Nephron progenitor cell (in vitro differentiated cells): ENCODE measurements around the gene CACNA2D3.

Source experiments
- DNase-seq: peaks from one replicate; pipeline ENCODE4 v3.0.0; 2021
- H3K27ac Mint-ChIP-seq: 2 replicates; pipeline ENCODE4 v1.8.0; 2021; ENCODE audit warnings: mild to moderate bottlenecking, moderate library complexity, mixed read lengths
- H3K27me3 Mint-ChIP-seq: 2 replicates; pipeline ENCODE4 v1.8.0; 2021; ENCODE audit warnings: mild to moderate bottlenecking, low read depth, mixed read lengths; ENCODE audit not compliant: poor library complexity
- H3K36me3 Mint-ChIP-seq: 2 replicates; pipeline ENCODE4 v1.8.0; 2021; ENCODE audit warnings: low read depth, mixed read lengths
- H3K4me1 Mint-ChIP-seq: 2 replicates; pipeline ENCODE4 v1.8.0; 2021; ENCODE audit warnings: mixed read lengths
- H3K4me3 Mint-ChIP-seq: 2 replicates; pipeline ENCODE4 v1.8.0; 2021; ENCODE audit warnings: mild to moderate bottlenecking, moderate library complexity, mixed read lengths
- H3K9me3 Mint-ChIP-seq: 2 replicates; pipeline ENCODE4 v1.8.0; 2021; ENCODE audit warnings: mild to moderate bottlenecking, moderate library complexity, mixed read lengths
- CTCF ChIP-seq: fragments of 200-600 bp; sonication (generic); IDR thresholded peaks from 2 replicates; pipeline ENCODE4 v1.5.0; 2021; ENCODE audit warnings: antibody characterized with exemption

CACNA2D3 gene

GRCh38 chr3:54086652-54087405 is 35.5 kb upstream of the CACNA2D3 start:
- peaks cover 5% of the 10 kb centered on the region for H3K4me1 Mint-ChIP-seq
- peak overlapping the region; percentile 30 for H3K27ac Mint-ChIP-seq
- peak overlapping the region; percentile 77 for H3K4me3 Mint-ChIP-seq
- no peak for DNase-seq
- H3K27me3 Mint-ChIP-seq, result peaks cover 64% of the 10 kb centered on the region
- TF ChIP-seq CTCF, result no peak
- no peaks in the 10 kb centered on the region for H3K9me3 Mint-ChIP-seq
- H3K36me3 Mint-ChIP-seq, result no peaks in the 10 kb centered on the region

- no peak overlapping the region for H3K27ac Mint-ChIP-seq
- H3K27me3 Mint-ChIP-seq, result peaks cover 70% of the 10 kb centered on the region
- DNase-seq, result peak; percentile 38
These were observed 34.6 kb upstream of the CACNA2D3 start for GRCh38 chr3:54087581-54088410.

GRCh38 chr3:54093491-54094248 is 28.7 kb upstream of the CACNA2D3 start:
- no peaks in the 10 kb centered on the region for H3K36me3 Mint-ChIP-seq
- TF ChIP-seq CTCF, result no peak
- peaks cover 28% of the 10 kb centered on the region for H3K27me3 Mint-ChIP-seq
- H3K4me3 Mint-ChIP-seq, result no peak overlapping the region
- no peak overlapping the region for H3K27ac Mint-ChIP-seq
- no peak for DNase-seq
- no peaks in the 10 kb centered on the region for H3K9me3 Mint-ChIP-seq
- H3K4me1 Mint-ChIP-seq, result no peaks in the 10 kb centered on the region

More at GRCh38 chr3:54087581-54088410, 34.6 kb upstream of the CACNA2D3 start:
- no peaks in the 10 kb centered on the region for H3K36me3 Mint-ChIP-seq
- no peaks in the 10 kb centered on the region for H3K9me3 Mint-ChIP-seq
- H3K4me1 Mint-ChIP-seq, result peaks cover 5% of the 10 kb centered on the region
- TF ChIP-seq CTCF, result no peak
- H3K4me3 Mint-ChIP-seq, result peak overlapping the region; percentile 77

- H3K36me3 Mint-ChIP-seq, result no peaks in the 10 kb centered on the region
- no peaks in the 10 kb centered on the region for H3K9me3 Mint-ChIP-seq
- no peak overlapping the region for H3K27ac Mint-ChIP-seq
- H3K4me3 Mint-ChIP-seq, result no peak overlapping the region
- no peak for TF ChIP-seq CTCF
- peaks cover 17% of the 10 kb centered on the region for H3K27me3 Mint-ChIP-seq
- DNase-seq, result no peak
- H3K4me1 Mint-ChIP-seq, result no peaks in the 10 kb centered on the region
These were observed 27.4 kb upstream of the CACNA2D3 start for GRCh38 chr3:54094926-54095325.

GRCh38 chr3:54099381-54099780 is 23.0 kb upstream of the CACNA2D3 start:
- Mint-ChIP-seq H3K36me3 (no peaks in the 10 kb centered on the region), H3K27ac (no peak overlapping the region), H3K4me1 (no peaks in the 10 kb centered on the region), H3K9me3 (no peaks in the 10 kb centered on the region), H3K27me3 (peaks cover 7% of the 10 kb centered on the region), H3K4me3 (no peak overlapping the region)
- no peak for TF ChIP-seq CTCF
- DNase-seq, result no peak
